Type B pancreatic cell (in vitro differentiated cells): ENCODE measurements around the gene SUPT3H. TPM values are rescaled to one million over a fixed set of nuclear protein-coding genes. Genes with fewer than 3 reads are reported as not detected.

Experiments used
- DNase-seq: peaks from one replicate; pipeline ENCODE4 v3.0.0; 2021; ENCODE audit warnings: mixed read lengths; ENCODE audit not compliant: unreplicated experiment; ENCODE audit errors: extremely low spot score
- H3K27ac Mint-ChIP-seq: 2 replicates; pipeline ENCODE4 v1.8.0; 2021; ENCODE audit warnings: mild to moderate bottlenecking, mixed read lengths
- H3K27me3 Mint-ChIP-seq: 2 replicates; pipeline ENCODE4 v1.8.0; 2021; ENCODE audit warnings: mixed read lengths
- H3K36me3 Mint-ChIP-seq: 2 replicates; pipeline ENCODE4 v1.8.0; 2021; ENCODE audit warnings: mixed read lengths
- H3K4me1 Mint-ChIP-seq: one replicate; pipeline ENCODE4 v1.8.0; 2021; ENCODE audit warnings: mixed read lengths; ENCODE audit not compliant: unreplicated experiment
- H3K4me3 Mint-ChIP-seq: 2 replicates; pipeline ENCODE4 v1.8.0; 2021; ENCODE audit warnings: mild to moderate bottlenecking, mixed read lengths
- H3K9me3 Mint-ChIP-seq: 2 replicates; pipeline ENCODE4 v1.8.0; 2021; ENCODE audit warnings: mixed read lengths
- total RNA-seq: library from RNA; stranded (reverse); gene quantifications from 2 replicates; pipeline ENCODE4 v1.2.1, GENCODE V29; 2021; ENCODE audit warnings: low replicate concordance
- TF ChIP-seq, protein P1 (sequence below): fragments of 200-600 bp; sonication (generic); conservative IDR thresholded peaks from 2 replicates; pipeline ENCODE4 v1.5.0; 2021; ENCODE audit warnings: antibody characterized with exemption, mild to moderate bottlenecking

SUPT3H gene
- total RNA-seq, 1 donor from 2014 or later = 18.4 TPM

GRCh38 chr6:44949596-44950201 is 428.0 kb downstream of the SUPT3H start:
- H3K36me3 Mint-ChIP-seq = peaks cover 33% of the 10 kb centered on the region
- no peaks in the 10 kb centered on the region for H3K27me3 Mint-ChIP-seq
- no peaks in the 10 kb centered on the region for H3K4me1 Mint-ChIP-seq
- no peak overlapping the region for H3K4me3 Mint-ChIP-seq
- TF ChIP-seq, protein P1, sequence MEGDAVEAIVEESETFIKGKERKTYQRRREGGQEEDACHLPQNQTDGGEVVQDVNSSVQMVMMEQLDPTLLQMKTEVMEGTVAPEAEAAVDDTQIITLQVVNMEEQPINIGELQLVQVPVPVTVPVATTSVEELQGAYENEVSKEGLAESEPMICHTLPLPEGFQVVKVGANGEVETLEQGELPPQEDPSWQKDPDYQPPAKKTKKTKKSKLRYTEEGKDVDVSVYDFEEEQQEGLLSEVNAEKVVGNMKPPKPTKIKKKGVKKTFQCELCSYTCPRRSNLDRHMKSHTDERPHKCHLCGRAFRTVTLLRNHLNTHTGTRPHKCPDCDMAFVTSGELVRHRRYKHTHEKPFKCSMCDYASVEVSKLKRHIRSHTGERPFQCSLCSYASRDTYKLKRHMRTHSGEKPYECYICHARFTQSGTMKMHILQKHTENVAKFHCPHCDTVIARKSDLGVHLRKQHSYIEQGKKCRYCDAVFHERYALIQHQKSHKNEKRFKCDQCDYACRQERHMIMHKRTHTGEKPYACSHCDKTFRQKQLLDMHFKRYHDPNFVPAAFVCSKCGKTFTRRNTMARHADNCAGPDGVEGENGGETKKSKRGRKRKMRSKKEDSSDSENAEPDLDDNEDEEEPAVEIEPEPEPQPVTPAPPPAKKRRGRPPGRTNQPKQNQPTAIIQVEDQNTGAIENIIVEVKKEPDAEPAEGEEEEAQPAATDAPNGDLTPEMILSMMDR = no peak
- peaks cover 21% of the 10 kb centered on the region for H3K9me3 Mint-ChIP-seq
- no peak overlapping the region for H3K27ac Mint-ChIP-seq
- DNase-seq = no peak

DNA sequence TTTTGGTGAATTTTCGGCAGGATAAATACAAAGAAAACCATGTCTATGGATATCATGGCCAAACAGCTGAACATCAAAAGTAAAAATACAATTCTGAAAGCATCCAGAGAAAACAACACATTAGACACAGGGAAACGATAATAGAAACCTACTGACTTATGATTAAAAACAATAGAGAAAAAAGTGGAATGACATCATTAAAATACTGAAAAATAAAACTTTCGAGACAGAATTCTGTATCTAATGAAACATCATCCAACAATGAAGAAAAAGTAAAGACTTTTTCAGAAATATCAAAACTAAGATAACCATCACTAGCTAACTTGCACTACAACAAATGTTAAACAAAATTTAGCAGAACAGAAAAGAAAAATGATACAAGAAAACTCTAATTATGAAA is 434.2 kb downstream of the SUPT3H start:
- H3K27ac Mint-ChIP-seq = no peak overlapping the region
- H3K36me3 Mint-ChIP-seq = peaks cover 15% of the 10 kb centered on the region
- H3K4me3 Mint-ChIP-seq = no peak overlapping the region
- TF ChIP-seq, protein P1 = no peak
- no peaks in the 10 kb centered on the region for H3K4me1 Mint-ChIP-seq
- H3K9me3 Mint-ChIP-seq = peaks cover 24% of the 10 kb centered on the region
- H3K27me3 Mint-ChIP-seq = no peaks in the 10 kb centered on the region
- no peak for DNase-seq

GRCh38 chr6:44942798-44943197 is 434.9 kb downstream of the SUPT3H start:
- TF ChIP-seq, protein P1 = no peak
- peaks cover 24% of the 10 kb centered on the region for H3K9me3 Mint-ChIP-seq
- H3K4me1 Mint-ChIP-seq = no peaks in the 10 kb centered on the region
- H3K4me3 Mint-ChIP-seq = no peak overlapping the region
- no peak overlapping the region for H3K27ac Mint-ChIP-seq
- H3K27me3 Mint-ChIP-seq = no peaks in the 10 kb centered on the region
- DNase-seq = no peak
- H3K36me3 Mint-ChIP-seq = peaks cover 15% of the 10 kb centered on the region

DNA sequence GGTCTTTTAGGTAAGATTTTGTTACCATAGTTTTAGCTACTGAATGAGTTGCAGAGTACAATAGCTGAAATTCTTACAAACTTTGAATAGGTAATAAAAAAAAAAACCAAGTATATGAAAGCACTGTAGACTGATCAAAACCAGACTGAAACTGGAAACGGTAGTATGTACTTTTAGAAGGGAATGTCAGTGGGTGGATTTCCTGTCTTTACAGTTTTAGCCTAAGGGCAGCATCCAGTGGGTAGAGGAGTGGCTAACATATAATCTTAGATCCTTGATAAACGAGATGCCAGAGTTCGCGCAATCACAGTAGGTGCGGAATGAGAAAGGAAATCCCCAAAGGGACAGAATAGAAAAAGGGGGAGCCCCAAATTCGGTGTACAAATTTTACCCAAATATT is 435.5 kb downstream of the SUPT3H start:
- H3K27me3 Mint-ChIP-seq = no peaks in the 10 kb centered on the region
- H3K36me3 Mint-ChIP-seq = peaks cover 15% of the 10 kb centered on the region
- H3K4me1 Mint-ChIP-seq = no peaks in the 10 kb centered on the region
- peaks cover 24% of the 10 kb centered on the region for H3K9me3 Mint-ChIP-seq
- no peak overlapping the region for H3K27ac Mint-ChIP-seq
- DNase-seq = no peak
- no peak overlapping the region for H3K4me3 Mint-ChIP-seq
- TF ChIP-seq, protein P1 = no peak

DNA sequence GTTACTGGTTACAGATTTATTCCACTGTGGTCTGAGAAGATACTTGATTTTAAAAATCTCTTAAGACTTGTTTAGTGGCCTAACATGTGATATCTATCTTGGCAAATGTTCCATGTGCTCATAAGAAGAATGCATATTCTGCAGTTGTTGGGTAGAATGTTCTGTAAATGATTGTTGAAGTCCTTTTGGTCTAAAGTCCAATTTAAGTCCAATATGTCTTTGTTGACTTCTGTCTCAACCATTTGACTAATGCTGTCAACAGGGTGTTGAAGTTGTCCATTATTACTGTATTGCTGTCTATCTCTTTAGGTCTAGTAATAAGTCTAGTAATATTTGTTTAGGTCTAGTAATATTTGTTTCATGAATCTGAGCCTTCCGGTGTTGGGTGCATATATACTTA is 437.4 kb downstream of the SUPT3H start:
- TF ChIP-seq, protein P1 = no peak

More for the DNA sequence above, 437.4 kb downstream of the SUPT3H start:
- no peaks in the 10 kb centered on the region for H3K4me1 Mint-ChIP-seq
- no peak overlapping the region for H3K4me3 Mint-ChIP-seq
- no peak overlapping the region for H3K27ac Mint-ChIP-seq
- peaks cover 8% of the 10 kb centered on the region for H3K36me3 Mint-ChIP-seq
- DNase-seq = no peak
- no peaks in the 10 kb centered on the region for H3K27me3 Mint-ChIP-seq
- H3K9me3 Mint-ChIP-seq = peaks cover 13% of the 10 kb centered on the region
